ENCODE results near the gene LCAT. TPM values are rescaled to one million over a fixed set of nuclear protein-coding genes. Genes with fewer than 3 reads are reported as not detected.

Gene LCAT
- total and polyA plus RNA-seq, 9 of the 15 experiments (the other 6 are each of a cell fraction or from before 2014, with no cell fraction given) = 0.46 to 21.0 (median 5.0) TPM

DNA sequence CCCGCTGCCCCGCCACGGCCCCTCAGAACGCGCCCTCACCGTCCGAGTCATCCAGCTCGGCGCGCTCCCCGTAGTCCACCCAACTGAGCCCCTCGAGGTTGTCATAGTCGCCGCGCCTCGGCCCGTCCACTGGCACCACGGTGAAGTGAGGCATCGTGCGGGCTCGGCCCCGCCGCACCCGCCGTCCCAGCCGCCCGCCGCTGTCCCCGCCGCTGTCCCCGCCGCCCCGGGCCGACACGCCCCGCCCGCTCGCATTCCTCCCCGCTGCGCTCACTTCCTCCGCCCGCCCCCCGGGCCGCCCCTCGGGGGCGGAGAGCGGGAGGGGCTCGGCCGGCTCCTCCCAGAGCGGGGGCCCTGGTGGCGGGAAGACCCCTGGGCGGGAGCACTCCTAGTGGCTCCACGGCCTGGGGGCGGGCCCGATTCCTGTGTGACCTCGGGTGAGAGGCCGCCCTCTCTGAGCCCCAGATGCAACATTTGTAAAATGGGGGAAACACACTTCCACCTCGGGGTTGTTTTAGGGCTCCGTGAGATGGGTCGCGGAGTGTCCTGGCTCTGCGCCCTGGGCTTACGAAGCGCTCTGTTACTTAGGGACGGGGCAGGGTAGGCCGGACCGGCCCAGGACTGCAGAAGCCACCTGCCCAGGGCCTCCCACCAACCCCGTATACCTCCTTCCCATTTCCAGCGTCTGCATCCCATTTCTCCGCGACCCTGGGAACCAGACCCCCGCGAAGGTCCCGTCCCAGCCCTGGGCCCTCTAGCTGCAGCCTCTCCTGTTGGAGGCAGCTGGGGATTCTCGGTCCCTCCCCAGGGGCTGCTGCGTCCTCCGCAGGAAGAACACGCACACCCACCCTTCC is 24.7 kb upstream of the LCAT start, which contains the start of gene SLC12A4 (continued):
- TF ChIP-seq, protein P1, sequence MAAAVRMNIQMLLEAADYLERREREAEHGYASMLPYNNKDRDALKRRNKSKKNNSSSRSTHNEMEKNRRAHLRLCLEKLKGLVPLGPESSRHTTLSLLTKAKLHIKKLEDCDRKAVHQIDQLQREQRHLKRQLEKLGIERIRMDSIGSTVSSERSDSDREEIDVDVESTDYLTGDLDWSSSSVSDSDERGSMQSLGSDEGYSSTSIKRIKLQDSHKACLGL (CRISPR knock-in tag; IDR thresholded peaks at IDR 0.05; ENCODE audit: borderline replicate concordance, poor library complexity, severe bottlenecking) = no peak
- TF ChIP-seq ZNF589 (CRISPR knock-in tag; IDR thresholded peaks at IDR 0.05; ENCODE audit: low read depth) (0 out of 2 replicates have a peak, but pooled peaks have one; percentile 43), SRSF9 (IDR thresholded peaks at IDR 0.05; ENCODE audit: borderline replicate concordance, low read depth, low read length) (no peak), NR4A1 (CRISPR knock-in tag; IDR thresholded peaks at IDR 0.05) (no peak), NR4A1 (tag; IDR thresholded peaks at IDR 0.05) (no peak), CBX5 (IDR thresholded peaks at IDR 0.05; ENCODE audit: borderline replicate concordance, low read depth) (0 out of 2 replicates have a peak, but pooled peaks have one; percentile 11), TARDBP (IDR thresholded peaks at IDR 0.05) (peak; percentile 41; the same call in 1 of the 2 replicates), ZBED1 (IDR thresholded peaks at IDR 0.05) (no peak), NELFE (IDR thresholded peaks at IDR 0.05; ENCODE audit: insufficient read depth, insufficient read length) (no peak), JUN (IDR thresholded peaks at IDR 0.05; ENCODE audit: borderline replicate concordance, low read depth, low read length) (peak; percentile 67; the same call in 1 of the 2 replicates), JUN (CRISPR knock-in tag; IDR thresholded peaks at IDR 0.05; ENCODE audit: borderline replicate concordance) (no peak), RB1 (IDR thresholded peaks at IDR 0.05; ENCODE audit: low read depth) (peak; percentile 95; the same call in 1 of the 2 replicates), ZBTB8A (IDR thresholded peaks at IDR 0.05; ENCODE audit: partially characterized antibody) (no peak), RBM17 (IDR thresholded peaks at IDR 0.05; ENCODE audit: borderline replicate concordance, low read depth, low read length) (no peak), NBN (IDR thresholded peaks at IDR 0.05; ENCODE audit: low read depth) (peak; percentile 60), SAP30 (IDR thresholded peaks at IDR 0.05; ENCODE audit: borderline replicate concordance, insufficient read depth, low read depth, low read length, poor library complexity, severe bottlenecking) (peak; percentile 50), ARNT (IDR thresholded peaks at IDR 0.05) (peak in 1 of 2 experiments; percentile 74; a peak in 1 of 4 replicates), SREBF1 (IDR thresholded peaks at IDR 0.05; ENCODE audit: borderline replicate concordance, low read depth, low read length) (no peak), GATAD2B (IDR thresholded peaks at IDR 0.05; ENCODE audit: borderline replicate concordance) (peak; percentile 85; the same call in 1 of the 2 replicates), FUS (optimal IDR thresholded peaks at IDR 0.05; ENCODE audit: low read depth, low read length) (peak; percentile 64), CBX3 (IDR thresholded peaks at IDR 0.05; ENCODE audit: borderline replicate concordance in 1 of 2, low read length in 2 of 2) (peak in 1 of 2 experiments; percentile 64; a peak in 1 of 3 replicates), SMARCA5 (IDR thresholded peaks at IDR 0.05) (peak; percentile 99), RHOXF2B (CRISPR knock-in tag; conservative IDR thresholded peaks at IDR 0.05) (no peak)
- TF ChIP-seq, protein P2, sequence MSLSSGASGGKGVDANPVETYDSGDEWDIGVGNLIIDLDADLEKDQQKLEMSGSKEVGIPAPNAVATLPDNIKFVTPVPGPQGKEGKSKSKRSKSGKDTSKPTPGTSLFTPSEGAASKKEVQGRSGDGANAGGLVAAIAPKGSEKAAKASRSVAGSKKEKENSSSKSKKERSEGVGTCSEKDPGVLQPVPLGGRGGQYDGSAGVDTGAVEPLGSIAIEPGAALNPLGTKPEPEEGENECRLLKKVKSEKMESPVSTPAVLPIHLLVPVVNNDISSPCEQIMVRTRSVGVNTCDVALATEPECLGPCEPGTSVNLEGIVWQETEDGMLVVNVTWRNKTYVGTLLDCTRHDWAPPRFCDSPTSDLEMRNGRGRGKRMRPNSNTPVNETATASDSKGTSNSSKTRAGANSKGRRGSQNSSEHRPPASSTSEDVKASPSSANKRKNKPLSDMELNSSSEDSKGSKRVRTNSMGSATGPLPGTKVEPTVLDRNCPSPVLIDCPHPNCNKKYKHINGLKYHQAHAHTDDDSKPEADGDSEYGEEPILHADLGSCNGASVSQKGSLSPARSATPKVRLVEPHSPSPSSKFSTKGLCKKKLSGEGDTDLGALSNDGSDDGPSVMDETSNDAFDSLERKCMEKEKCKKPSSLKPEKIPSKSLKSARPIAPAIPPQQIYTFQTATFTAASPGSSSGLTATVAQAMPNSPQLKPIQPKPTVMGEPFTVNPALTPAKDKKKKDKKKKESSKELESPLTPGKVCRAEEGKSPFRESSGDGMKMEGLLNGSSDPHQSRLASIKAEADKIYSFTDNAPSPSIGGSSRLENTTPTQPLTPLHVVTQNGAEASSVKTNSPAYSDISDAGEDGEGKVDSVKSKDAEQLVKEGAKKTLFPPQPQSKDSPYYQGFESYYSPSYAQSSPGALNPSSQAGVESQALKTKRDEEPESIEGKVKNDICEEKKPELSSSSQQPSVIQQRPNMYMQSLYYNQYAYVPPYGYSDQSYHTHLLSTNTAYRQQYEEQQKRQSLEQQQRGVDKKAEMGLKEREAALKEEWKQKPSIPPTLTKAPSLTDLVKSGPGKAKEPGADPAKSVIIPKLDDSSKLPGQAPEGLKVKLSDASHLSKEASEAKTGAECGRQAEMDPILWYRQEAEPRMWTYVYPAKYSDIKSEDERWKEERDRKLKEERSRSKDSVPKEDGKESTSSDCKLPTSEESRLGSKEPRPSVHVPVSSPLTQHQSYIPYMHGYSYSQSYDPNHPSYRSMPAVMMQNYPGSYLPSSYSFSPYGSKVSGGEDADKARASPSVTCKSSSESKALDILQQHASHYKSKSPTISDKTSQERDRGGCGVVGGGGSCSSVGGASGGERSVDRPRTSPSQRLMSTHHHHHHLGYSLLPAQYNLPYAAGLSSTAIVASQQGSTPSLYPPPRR (CRISPR knock-in tag; IDR thresholded peaks at IDR 0.05; ENCODE audit: borderline replicate concordance) = no peak
